Mucosa of stomach (tissue), 1 donor: Measurements from ENCODE around the gene ACCSL.

Experiments
- H3K27me3 ChIP-seq: one replicate; pipeline ENCODE4 v1.7.0; 2013; ENCODE audit warnings: mild to moderate bottlenecking, low read length; ENCODE audit not compliant: control insufficient read depth, insufficient read depth
- H3K36me3 ChIP-seq: one replicate; pipeline ENCODE4 v1.7.0; 2013; ENCODE audit warnings: low read length; ENCODE audit not compliant: control insufficient read depth, insufficient read depth
- H3K4me1 ChIP-seq: one replicate; pipeline ENCODE4 v1.7.0; 2013; ENCODE audit warnings: mild to moderate bottlenecking, low read length; ENCODE audit not compliant: control insufficient read depth, insufficient read depth
- H3K4me3 ChIP-seq: one replicate; pipeline ENCODE4 v1.7.0; 2013; ENCODE audit warnings: low read length
- H3K9ac ChIP-seq: one replicate; pipeline ENCODE4 v1.7.0; 2013; ENCODE audit warnings: mild to moderate bottlenecking, low read length, moderate library complexity
- H3K9me3 ChIP-seq: one replicate; pipeline ENCODE4 v1.7.0; 2013; ENCODE audit warnings: mild to moderate bottlenecking, low read length, moderate library complexity; ENCODE audit not compliant: control insufficient read depth
- donor health status: Pancreatic carcinoma.

ACCSL gene

GRCh38 chr11:44028401-44028800 is 19.4 kb upstream of the ACCSL start:
- no peaks in the 10 kb centered on the region for H3K36me3 ChIP-seq
- H3K9me3 ChIP-seq: no peaks in the 10 kb centered on the region
- H3K27me3 ChIP-seq: peaks cover 5% of the 10 kb centered on the region
- peaks cover 3% of the 10 kb centered on the region for H3K4me1 ChIP-seq
- no peak overlapping the region for H3K4me3 ChIP-seq
- no peak overlapping the region for H3K9ac ChIP-seq

DNA sequence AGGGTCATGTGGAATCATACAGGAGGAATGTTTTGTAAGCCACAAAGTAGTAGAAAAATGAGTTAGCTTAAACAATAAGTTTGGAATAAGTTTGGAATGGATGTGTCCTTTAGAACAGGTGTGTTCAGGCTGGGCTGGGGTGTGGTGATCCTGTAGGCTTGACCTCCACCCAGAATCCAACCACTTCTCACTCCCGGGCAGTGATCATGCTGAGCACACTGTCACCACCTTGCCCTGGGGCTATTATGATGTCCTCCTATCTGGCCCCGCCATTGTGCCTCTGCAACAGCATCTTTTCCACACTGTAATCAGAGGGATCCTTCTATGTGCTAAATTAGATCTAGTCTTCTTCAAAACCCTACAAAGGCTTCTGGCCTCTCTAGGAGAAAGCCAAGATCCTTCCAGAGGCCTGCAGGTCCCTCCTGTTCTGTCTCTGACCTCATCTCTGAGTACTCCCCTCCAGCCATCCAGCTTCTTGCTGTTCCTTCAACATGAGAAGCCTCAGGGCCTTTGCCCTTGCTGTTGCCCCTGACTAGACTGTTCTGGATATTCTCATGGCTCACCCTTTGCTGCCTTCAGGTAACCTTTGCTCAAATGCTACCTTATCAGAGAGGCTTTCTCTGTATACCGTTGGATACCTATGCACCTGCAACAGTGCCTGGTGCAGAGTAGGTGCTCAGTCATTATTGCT is 18.8 kb upstream of the ACCSL start:
- Histone ChIP-seq H3K4me1 (peaks cover 3% of the 10 kb centered on the region), H3K4me3 (no peak overlapping the region), H3K36me3 (no peaks in the 10 kb centered on the region), H3K27me3 (peaks cover 5% of the 10 kb centered on the region), H3K9me3 (no peaks in the 10 kb centered on the region), H3K9ac (no peak overlapping the region)

GRCh38 chr11:44029507-44029845 is 18.3 kb upstream of the ACCSL start:
- no peak overlapping the region for H3K9ac ChIP-seq
- H3K4me1 ChIP-seq: peaks cover 3% of the 10 kb centered on the region
- H3K36me3 ChIP-seq: no peaks in the 10 kb centered on the region
- H3K9me3 ChIP-seq: no peaks in the 10 kb centered on the region
- no peak overlapping the region for H3K4me3 ChIP-seq
- peaks cover 5% of the 10 kb centered on the region for H3K27me3 ChIP-seq

DNA sequence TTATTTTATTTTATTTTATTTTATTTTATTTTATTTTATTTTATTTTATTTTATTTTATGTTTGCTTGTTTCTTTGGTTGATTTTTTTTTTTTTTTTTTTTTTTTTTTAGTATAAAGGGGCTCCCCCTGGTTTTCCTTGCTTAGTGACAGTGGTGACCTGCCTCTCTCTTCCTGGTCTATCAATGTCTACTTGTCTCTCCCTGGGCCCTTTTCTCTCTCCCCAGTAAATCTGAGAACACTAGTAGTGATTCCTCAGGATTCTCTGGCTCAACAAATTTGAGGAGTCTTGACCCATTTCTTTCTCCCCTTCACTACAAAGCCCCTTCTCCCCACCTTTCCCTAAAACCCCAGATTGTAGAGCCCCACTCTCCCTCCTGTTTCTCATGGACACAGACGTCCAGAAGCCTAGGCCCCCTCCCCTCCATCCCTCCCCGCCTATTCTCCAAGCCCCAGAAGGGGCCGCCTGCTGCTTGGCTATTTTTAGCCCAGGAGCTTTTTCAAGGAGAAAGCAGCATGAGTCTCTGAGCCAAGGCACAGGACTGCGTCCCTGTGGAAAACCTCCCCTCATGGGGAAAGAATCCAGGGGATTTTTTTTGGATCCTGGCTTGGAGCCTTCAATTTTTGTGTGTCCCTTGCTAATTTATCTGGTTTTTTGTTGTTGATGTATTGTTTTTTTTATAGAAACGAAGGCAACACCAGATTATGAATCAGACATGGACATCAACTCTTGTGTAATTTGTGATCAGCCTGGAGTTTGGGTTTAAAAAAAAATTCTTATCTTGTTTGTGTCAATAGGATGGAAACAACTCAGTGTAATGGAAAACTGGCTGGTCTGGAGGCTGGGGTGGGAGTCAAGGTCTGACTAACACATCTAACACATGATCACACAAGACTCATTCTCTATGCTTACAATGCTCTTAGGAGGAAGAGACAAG is 17.5 kb upstream of the ACCSL start:
- peaks cover 5% of the 10 kb centered on the region for H3K27me3 ChIP-seq
- H3K9ac ChIP-seq: no peak overlapping the region
- H3K9me3 ChIP-seq: no peaks in the 10 kb centered on the region
- H3K4me1 ChIP-seq: peaks cover 3% of the 10 kb centered on the region
- no peak overlapping the region for H3K4me3 ChIP-seq
- H3K36me3 ChIP-seq: no peaks in the 10 kb centered on the region

- no peak overlapping the region for H3K4me3 ChIP-seq
- H3K36me3 ChIP-seq: no peaks in the 10 kb centered on the region
- no peak overlapping the region for H3K9ac ChIP-seq
- peaks cover 3% of the 10 kb centered on the region for H3K4me1 ChIP-seq
- H3K27me3 ChIP-seq: peaks cover 5% of the 10 kb centered on the region
- H3K9me3 ChIP-seq: no peaks in the 10 kb centered on the region
These were observed 16.8 kb upstream of the ACCSL start for GRCh38 chr11:44030996-44031395.

DNA sequence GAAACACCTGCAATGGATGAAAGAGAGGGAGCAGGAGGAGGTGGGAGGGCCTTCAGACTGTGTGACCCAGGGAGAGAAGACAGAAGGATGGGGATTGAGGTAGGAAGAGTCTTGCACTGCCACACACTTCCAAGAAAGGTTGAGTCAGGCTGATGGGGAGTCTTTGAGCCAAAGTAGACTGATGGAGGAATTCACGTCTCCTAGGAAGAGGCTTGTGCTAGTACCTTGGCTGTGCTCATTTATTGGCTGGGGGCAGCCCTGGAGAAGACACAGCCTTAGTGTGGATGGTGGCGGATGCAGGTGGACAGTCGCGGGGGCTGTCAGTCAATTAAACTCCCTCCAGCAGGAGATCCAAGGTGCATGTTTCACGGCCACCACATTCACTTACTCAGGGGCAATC is 16.2 kb upstream of the ACCSL start:
- no peak overlapping the region for H3K4me3 ChIP-seq
- H3K9me3 ChIP-seq: no peaks in the 10 kb centered on the region
- no peaks in the 10 kb centered on the region for H3K36me3 ChIP-seq
- H3K27me3 ChIP-seq: peaks cover 5% of the 10 kb centered on the region
- H3K4me1 ChIP-seq: peaks cover 3% of the 10 kb centered on the region
- no peak overlapping the region for H3K9ac ChIP-seq

GRCh38 chr11:44032299-44033085 is 15.3 kb upstream of the ACCSL start:
- H3K36me3 ChIP-seq: no peaks in the 10 kb centered on the region
- H3K27me3 ChIP-seq: peaks cover 5% of the 10 kb centered on the region
- no peak overlapping the region for H3K4me3 ChIP-seq
- no peak overlapping the region for H3K9ac ChIP-seq
- peaks cover 3% of the 10 kb centered on the region for H3K4me1 ChIP-seq
- no peaks in the 10 kb centered on the region for H3K9me3 ChIP-seq

GRCh38 chr11:44033411-44033850 is 14.3 kb upstream of the ACCSL start:
- Histone ChIP-seq H3K9ac (no peak overlapping the region), H3K4me3 (no peak overlapping the region), H3K27me3 (peaks cover 5% of the 10 kb centered on the region), H3K4me1 (peaks cover 3% of the 10 kb centered on the region), H3K9me3 (no peaks in the 10 kb centered on the region), H3K36me3 (no peaks in the 10 kb centered on the region)

DNA sequence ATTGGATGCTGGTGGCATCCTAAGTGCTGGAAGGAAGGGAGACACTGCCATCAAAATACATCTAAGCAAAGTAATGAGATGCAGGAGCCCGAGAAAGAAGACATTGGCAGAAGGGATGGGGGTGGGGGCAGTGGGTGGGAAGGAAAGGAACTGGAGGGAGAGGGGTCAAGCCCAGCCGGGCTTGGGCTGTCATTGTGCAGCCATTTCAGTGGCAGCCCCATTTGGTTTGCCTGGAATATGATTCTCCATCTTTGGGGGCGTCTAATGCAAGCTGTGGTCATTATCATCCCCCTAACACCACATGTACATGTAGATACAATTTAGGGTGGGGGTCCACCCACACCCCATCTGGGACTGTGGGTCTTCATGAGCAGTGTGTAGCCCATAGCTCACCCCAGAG is 13.9 kb upstream of the ACCSL start:
- Histone ChIP-seq H3K4me1 (peaks cover 3% of the 10 kb centered on the region), H3K27me3 (peaks cover 5% of the 10 kb centered on the region), H3K36me3 (no peaks in the 10 kb centered on the region), H3K9me3 (no peaks in the 10 kb centered on the region), H3K9ac (no peak overlapping the region), H3K4me3 (no peak overlapping the region)

DNA sequence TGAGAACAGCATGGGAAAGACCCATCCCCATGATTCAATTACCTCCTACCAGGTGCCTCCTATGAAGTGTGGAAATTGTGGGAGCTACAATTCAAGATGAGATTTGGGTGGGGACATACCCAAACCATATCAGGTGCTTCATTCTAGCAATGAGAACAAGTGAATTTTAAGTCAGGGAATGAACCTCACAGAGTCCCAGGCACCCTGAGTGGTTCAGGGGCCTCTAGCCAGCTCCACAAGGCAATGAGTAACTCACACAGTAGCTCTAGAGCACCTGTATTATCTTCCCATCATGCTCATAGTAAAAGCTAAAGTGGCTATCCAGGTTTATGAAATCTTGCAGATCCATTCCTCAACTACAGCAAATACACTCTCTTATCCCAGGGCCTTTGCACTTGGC is 13.1 kb upstream of the ACCSL start:
- Histone ChIP-seq H3K4me1 (peaks cover 3% of the 10 kb centered on the region), H3K4me3 (no peak overlapping the region), H3K36me3 (no peaks in the 10 kb centered on the region), H3K9me3 (no peaks in the 10 kb centered on the region), H3K9ac (no peak overlapping the region), H3K27me3 (peaks cover 5% of the 10 kb centered on the region)

- H3K4me1 ChIP-seq: peaks cover 3% of the 10 kb centered on the region
- H3K9ac ChIP-seq: no peak overlapping the region
- H3K27me3 ChIP-seq: no peaks in the 10 kb centered on the region
- no peak overlapping the region for H3K4me3 ChIP-seq
- H3K9me3 ChIP-seq: no peaks in the 10 kb centered on the region
- H3K36me3 ChIP-seq: no peaks in the 10 kb centered on the region
These were observed 10.7 kb upstream of the ACCSL start for GRCh38 chr11:44036811-44037657.
